ENCODE data around the gene SPO11.

DNA sequence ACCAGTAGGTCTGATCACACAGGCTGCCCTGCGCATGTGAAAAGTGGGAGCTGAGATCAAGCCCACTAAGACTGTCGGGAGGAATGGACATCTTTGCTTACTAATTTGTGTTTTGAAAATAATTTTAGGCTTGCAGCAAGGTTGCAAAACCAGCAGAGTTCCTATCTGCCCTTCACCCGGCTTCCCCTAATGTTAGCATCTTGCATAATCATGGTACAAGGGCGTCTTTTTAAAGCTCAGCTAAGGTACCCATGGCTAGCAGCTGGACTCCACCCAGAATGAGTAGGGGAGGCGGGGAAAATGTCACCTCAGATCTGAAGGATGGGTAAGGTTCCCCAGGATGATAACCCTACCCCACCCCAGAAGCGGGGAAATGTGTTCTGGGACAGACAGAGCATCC lies 37.9 kb upstream of the SPO11 start:
- TF ChIP-seq SNRNP70 (optimal IDR thresholded peaks at IDR 0.05; ENCODE audit: low read depth, low read length) (no peak), ZC3H11A (IDR thresholded peaks at IDR 0.05; ENCODE audit: low read depth, low read length) (no peak), NFE2L1 (tag; IDR thresholded peaks at IDR 0.05; ENCODE audit: borderline replicate concordance, low read depth) (no peak), SP1 (CRISPR knock-in tag; IDR thresholded peaks at IDR 0.05) (no peak), ARNT (IDR thresholded peaks at IDR 0.05) (no peak), ZNF212 (CRISPR knock-in tag; IDR thresholded peaks at IDR 0.05) (no peak), TEAD4 (IDR thresholded peaks at IDR 0.05; ENCODE audit: low read length) (no peak), TEAD4 (CRISPR knock-in tag; IDR thresholded peaks at IDR 0.05; ENCODE audit: borderline replicate concordance) (no peak), ZNF76 (CRISPR knock-in tag; IDR thresholded peaks at IDR 0.05; ENCODE audit: borderline replicate concordance) (no peak)
- TF ChIP-seq, protein P1, sequence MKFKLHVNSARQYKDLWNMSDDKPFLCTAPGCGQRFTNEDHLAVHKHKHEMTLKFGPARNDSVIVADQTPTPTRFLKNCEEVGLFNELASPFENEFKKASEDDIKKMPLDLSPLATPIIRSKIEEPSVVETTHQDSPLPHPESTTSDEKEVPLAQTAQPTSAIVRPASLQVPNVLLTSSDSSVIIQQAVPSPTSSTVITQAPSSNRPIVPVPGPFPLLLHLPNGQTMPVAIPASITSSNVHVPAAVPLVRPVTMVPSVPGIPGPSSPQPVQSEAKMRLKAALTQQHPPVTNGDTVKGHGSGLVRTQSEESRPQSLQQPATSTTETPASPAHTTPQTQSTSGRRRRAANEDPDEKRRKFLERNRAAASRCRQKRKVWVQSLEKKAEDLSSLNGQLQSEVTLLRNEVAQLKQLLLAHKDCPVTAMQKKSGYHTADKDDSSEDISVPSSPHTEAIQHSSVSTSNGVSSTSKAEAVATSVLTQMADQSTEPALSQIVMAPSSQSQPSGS (CRISPR knock-in tag; IDR thresholded peaks at IDR 0.05): no peak
